WI38 (cell line): ENCODE results near the gene KRTAP5-10.
"Not testable (repeated sequence)": the region's sequence is repeated elsewhere in the genome, so short reads cannot be mapped to it uniquely, and the experiment has no call there.

Experiments
- H3K4me3 ChIP-seq: 2 replicates; pipeline ENCODE4 v1.5.1; 2011; ENCODE audit warnings: low read depth, mild to moderate bottlenecking, control low read depth, low read length
- CTCF ChIP-seq: IDR thresholded peaks from 2 replicates; pipeline ENCODE4 v1.5.1; 2012; ENCODE audit warnings: low read depth, mild to moderate bottlenecking, control low read depth, low read length

Gene KRTAP5-10

GRCh38 chr11:71539017-71539416 is 26.3 kb upstream of the KRTAP5-10 start:
- no peak for TF ChIP-seq CTCF
- H3K4me3 ChIP-seq = no peak overlapping the region

- H3K4me3 ChIP-seq = not testable (repeated sequence)
Observed at GRCh38 chr11:71539971-71540370, 25.4 kb upstream of the KRTAP5-10 start.

- H3K4me3 ChIP-seq = not testable (repeated sequence)
Observed at GRCh38 chr11:71540521-71541304, 24.6 kb upstream of the KRTAP5-10 start.

GRCh38 chr11:71542382-71542781 is 23.0 kb upstream of the KRTAP5-10 start:
- TF ChIP-seq CTCF = no peak
- H3K4me3 ChIP-seq = no peak overlapping the region

GRCh38 chr11:71542879-71543777 is 22.2 kb upstream of the KRTAP5-10 start:
- no peak overlapping the region for H3K4me3 ChIP-seq
- TF ChIP-seq CTCF = no peak

GRCh38 chr11:71543866-71544265 is 21.5 kb upstream of the KRTAP5-10 start:
- H3K4me3 ChIP-seq = no peak overlapping the region
- TF ChIP-seq CTCF = no peak

- no peak for TF ChIP-seq CTCF
- no peak overlapping the region for H3K4me3 ChIP-seq
Observed at GRCh38 chr11:71544525-71545214, 20.7 kb upstream of the KRTAP5-10 start.
